Tibial nerve (tissue), 4 donors: ENCODE measurements around the gene CDK5RAP3. TPM values are rescaled to one million over a fixed set of nuclear protein-coding genes. Genes with fewer than 3 reads are reported as not detected.
A peak's percentile ranks its signal among the peaks of the same experiment; 100 is the strongest.

ENCODE experiments used
- DNase-seq, 2 donors: peaks; one replicate each; pipeline ENCODE4 v3.0.0-alpha.2; 2019; ENCODE audit warnings: low spot score in 2 of 2
- H3K27ac ChIP-seq, 4 donors: fragments of 200-600 bp; sonication (generic) in 3 of 4; one replicate each; pipeline ENCODE4 v1.5.1; 2017 to 2019; ENCODE audit warnings: mild to moderate bottlenecking in 1 of 4
- H3K27me3 ChIP-seq, 2 donors: fragments of 200-600 bp; sonication (generic) in 1 of 2; one replicate each; pipeline versions ENCODE4 v1.5.1 to v1.6.0; 2017 to 2019
- H3K36me3 ChIP-seq, 3 donors: fragments of 200-600 bp; sonication (generic); one replicate each; pipeline ENCODE4 v1.5.1; 2018 to 2019
- H3K4me1 ChIP-seq, 4 donors: fragments of 200-600 bp; sonication (generic) in 3 of 4; one replicate each; pipeline ENCODE4 v1.5.1; 2017 to 2019
- H3K4me3 ChIP-seq, 4 donors: fragments of 200-600 bp; sonication (generic) in 3 of 4; one replicate each; pipeline ENCODE4 v1.5.1; 2017 to 2019; ENCODE audit warnings: mild to moderate bottlenecking in 1 of 4, moderate library complexity in 1 of 4
- H3K9me3 ChIP-seq, 4 donors: fragments of 200-600 bp; sonication (generic) in 3 of 4; one replicate each; pipeline ENCODE4 v1.5.1; 2017 to 2019
- EP300 ChIP-seq, 2 donors: sonication (generic); formaldehyde crosslinking; IDR thresholded peaks; one replicate each; pipeline ENCODE4 v1.6.1; 2017; ENCODE audit warnings: antibody characterized with exemption in 2 of 2, mild to moderate bottlenecking in 1 of 2
- POLR2A ChIP-seq, 2 donors: fragments of 450-650 bp; IDR thresholded peaks; one replicate each; pipeline ENCODE4 v1.6.1; 2017; ENCODE audit warnings: antibody characterized with exemption in 2 of 2, mild to moderate bottlenecking in 2 of 2, moderate library complexity in 2 of 2
- WGBS, 2 donors: methylation state at CpG; one replicate each; pipeline ENCODE4 v1.1.5; 2018; 5-methylcytosine and 5-hydroxymethylcytosine counted together
- total RNA-seq, 4 donors: library from RNA; depleted of rRNA; stranded (reverse); fragments of >200 nt; gene quantifications; one replicate each; pipeline ENCODE4 v1.1.0, GENCODE V29; 2016
- TF ChIP-seq, protein P1 (sequence below), 5 experiments: fragments of 200-600 bp in 3 of 5; fragments of 450-650 bp in 2 of 5; sonication (generic) in 3 of 5; IDR thresholded peaks; one replicate each; pipeline ENCODE4 v1.5.1; 2016 to 2019; ENCODE audit warnings: antibody characterized with exemption in 5 of 5, mild to moderate bottlenecking in 3 of 5, moderate library complexity in 2 of 5

The CDK5RAP3 gene
- total RNA-seq, 4 donors from 2014 or later, result 163 to 310 (median 200) TPM

DNA sequence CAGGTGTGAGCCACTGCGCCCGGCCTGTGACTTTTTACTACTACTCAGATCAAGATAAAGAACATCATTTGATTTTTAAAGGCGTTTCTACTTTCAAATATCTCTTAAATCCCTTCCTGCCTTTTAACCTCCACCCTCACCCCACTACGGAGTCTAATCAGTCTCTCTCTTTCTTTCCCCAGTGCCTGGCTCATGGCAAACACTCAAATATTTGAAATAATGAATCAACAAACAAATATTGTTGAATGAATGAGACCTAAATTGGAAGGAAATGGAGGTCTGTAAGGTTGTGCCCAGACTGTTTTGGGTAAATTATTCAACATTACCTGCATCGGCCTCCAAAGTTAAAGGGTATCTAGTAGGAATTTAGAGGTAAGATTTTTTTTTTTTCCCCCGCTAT is 52.0 kb downstream of the CDK5RAP3 start:
- Histone ChIP-seq H3K4me1 (peaks cover 7 to 46% (median 34%) of the 10 kb centered on the region in 4 donors), H3K27me3 (no peaks in the 10 kb centered on the region), H3K9me3 (no peaks in the 10 kb centered on the region), H3K4me3 (peak overlapping the region in 3 of 4 donors; percentile 38 to 57 (median 56)), H3K36me3 (no peaks in the 10 kb centered on the region), H3K27ac (peak overlapping the region in 3 of 4 donors; percentile 90 to 95 (median 93))
- TF ChIP-seq, protein P1, sequence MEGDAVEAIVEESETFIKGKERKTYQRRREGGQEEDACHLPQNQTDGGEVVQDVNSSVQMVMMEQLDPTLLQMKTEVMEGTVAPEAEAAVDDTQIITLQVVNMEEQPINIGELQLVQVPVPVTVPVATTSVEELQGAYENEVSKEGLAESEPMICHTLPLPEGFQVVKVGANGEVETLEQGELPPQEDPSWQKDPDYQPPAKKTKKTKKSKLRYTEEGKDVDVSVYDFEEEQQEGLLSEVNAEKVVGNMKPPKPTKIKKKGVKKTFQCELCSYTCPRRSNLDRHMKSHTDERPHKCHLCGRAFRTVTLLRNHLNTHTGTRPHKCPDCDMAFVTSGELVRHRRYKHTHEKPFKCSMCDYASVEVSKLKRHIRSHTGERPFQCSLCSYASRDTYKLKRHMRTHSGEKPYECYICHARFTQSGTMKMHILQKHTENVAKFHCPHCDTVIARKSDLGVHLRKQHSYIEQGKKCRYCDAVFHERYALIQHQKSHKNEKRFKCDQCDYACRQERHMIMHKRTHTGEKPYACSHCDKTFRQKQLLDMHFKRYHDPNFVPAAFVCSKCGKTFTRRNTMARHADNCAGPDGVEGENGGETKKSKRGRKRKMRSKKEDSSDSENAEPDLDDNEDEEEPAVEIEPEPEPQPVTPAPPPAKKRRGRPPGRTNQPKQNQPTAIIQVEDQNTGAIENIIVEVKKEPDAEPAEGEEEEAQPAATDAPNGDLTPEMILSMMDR (IDR thresholded peaks at IDR 0.05), result no peak
- TF ChIP-seq POLR2A (IDR thresholded peaks at IDR 0.05) (no peak), EP300 (IDR thresholded peaks at IDR 0.05) (no peak)
- WGBS, 2 donors, result 42 to 57% methylated on average over 6 of the region's 6 CpGs
- no peak for DNase-seq

DNA sequence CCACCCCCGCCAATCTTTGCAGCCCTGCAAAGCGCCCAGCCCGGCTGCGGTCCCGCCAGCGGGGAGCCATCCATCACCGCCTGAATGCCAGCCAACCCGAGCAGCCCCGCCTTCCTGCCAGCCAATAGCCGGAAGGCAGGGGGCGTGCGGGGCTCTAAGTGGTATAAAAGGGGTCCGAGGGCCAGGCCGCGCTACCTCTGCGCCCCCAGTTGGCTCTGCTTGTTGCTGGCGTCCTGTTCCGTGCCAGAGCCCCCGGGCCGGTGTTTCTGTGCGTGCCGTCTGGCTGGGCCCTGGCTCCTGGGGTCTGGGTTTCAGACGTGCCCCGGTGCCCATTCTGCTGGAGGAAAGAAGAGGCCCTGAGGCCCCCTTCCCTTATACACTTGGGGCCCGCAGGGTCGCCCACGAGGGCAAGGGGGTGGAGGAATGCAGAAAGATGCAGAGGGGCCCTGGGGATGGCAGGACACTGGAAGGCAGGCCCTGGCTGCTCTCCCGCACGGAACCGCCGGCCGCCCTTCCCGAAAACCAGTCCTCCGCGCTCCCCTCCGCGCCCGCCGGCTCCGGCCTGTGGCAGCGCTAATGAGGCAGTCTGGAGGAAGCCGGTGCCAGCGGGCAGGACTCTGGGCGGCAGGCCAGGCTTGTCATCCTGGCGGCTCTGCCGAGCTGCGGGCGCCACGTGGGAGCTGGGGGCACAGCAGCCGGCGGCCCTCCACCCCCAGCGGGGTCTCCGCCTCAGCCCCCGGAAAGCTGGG is 52.7 kb downstream of the CDK5RAP3 start:
- Histone ChIP-seq H3K9me3 (no peaks in the 10 kb centered on the region), H3K4me1 (peaks cover 7 to 46% (median 34%) of the 10 kb centered on the region in 4 donors), H3K27ac (peak overlapping the region; percentile 78 to 95 (median 92)), H3K4me3 (peak overlapping the region; percentile 38 to 58 (median 56)), H3K36me3 (no peaks in the 10 kb centered on the region), H3K27me3 (no peaks in the 10 kb centered on the region)
- peak; percentile 64 to 72 for DNase-seq
- TF ChIP-seq EP300 (IDR thresholded peaks at IDR 0.05) (peak in 1 of 2 donors; percentile 49), POLR2A (IDR thresholded peaks at IDR 0.05) (peak; percentile 36 to 37)
- TF ChIP-seq, protein P1 (IDR thresholded peaks at IDR 0.05), result peak; percentile 15 to 61 (median 38)
- 2 to 8% methylated on average over 27 to 30 of the region's 54 CpGs for WGBS, 2 donors

DNA sequence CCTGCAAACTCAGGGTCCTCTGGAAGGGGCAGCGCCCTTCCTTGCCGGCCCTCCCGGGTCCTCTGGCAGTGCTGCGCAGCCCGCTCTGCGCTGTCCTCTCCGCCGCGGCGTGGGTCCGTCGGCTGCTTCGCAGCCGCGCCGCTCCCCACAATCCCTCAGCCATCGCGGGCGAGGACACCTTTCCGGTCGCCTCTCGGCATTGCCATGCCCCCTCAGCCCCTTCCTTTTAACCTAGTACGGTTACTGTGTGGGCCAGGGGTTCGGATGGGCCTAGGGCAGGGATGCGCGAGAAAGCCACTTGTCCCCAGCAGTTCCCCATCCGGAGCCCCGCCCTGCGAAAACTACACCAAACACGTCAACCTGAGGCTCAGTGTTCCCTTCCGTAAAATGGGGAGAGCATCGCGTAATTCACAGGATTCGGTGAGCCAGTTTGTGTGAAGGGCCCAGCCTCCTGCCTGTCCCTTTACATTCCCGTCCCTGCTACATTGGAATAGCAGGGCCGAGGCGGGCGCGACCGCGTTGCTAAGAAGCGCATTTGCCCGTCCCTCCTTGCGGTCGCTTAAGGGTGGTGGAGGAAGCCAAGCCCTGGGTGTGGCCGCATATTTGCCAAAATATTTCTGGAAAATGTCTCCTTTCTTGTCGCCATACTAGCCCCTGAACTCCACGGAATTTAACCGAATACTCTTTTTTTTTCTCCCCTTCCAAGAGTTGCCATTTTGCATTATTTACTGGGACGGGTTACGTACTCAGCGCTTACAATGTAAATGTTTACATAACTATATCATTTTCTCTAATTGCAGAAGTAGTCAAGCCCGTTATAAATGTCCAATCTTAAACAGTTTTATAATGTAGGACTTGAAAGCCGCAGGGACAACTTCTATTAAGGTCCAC is 53.5 kb downstream of the CDK5RAP3 start:
- peak in 1 of 2 donors; percentile 33 for DNase-seq
- H3K4me3 ChIP-seq, result peak overlapping the region; percentile 38 to 58 (median 56)
- H3K4me1 ChIP-seq, result peaks cover 7 to 46% (median 34%) of the 10 kb centered on the region in 4 donors
- peak overlapping the region; percentile 78 to 95 (median 92) for H3K27ac ChIP-seq
- H3K36me3 ChIP-seq, result no peaks in the 10 kb centered on the region
- no peaks in the 10 kb centered on the region for H3K27me3 ChIP-seq
- TF ChIP-seq EP300 (IDR thresholded peaks at IDR 0.05), result no peak
- no peak for TF ChIP-seq POLR2A (IDR thresholded peaks at IDR 0.05)
- TF ChIP-seq, protein P1 (IDR thresholded peaks at IDR 0.05), result no peak
- H3K9me3 ChIP-seq, result no peaks in the 10 kb centered on the region
- 1 to 2% methylated on average over 35 to 51 of the region's 54 CpGs for WGBS, 2 donors

DNA sequence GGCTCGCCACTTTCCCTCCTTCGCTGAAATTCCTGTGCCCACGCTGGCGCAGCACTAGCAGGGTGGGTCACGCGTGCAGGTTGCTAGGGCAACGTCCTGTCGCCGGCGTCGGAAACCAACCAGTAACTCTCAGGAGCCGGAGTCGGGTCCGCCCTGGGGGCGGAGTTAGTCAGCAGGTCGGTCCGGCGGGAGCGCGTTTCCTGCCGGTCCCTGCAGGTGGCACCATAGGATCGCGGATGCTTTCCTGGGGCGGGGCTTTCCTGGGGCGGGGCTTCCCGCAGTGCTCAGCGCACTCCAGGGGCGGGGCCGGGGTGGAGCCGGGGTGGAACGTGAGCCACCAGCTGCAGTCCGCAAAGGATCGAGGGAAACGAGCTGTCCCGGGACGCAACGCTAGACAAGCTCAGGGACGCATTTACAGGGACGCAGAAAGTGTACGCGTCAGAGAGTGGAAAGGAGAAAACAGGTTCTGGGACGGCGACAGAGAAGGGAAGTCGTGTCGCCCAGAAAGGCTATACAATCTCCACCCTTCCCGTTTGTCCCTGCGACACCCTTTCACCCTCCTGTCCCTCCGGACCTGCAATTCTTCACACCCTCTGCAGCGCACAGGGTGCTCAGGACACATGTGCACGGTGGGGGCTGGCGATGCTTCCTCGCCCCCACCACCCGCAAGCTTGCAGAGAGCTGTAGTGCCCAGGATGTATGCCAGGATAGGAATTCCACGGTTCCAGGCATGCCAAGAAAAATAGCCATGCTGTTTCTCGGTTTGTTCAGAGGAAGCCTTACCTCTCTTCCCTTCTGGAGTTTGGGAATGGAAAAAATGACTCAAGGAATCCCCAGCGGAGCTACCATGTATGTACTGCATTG is 54.4 kb downstream of the CDK5RAP3 start:
- WGBS, 2 donors, result 1% methylated on average over 45 to 53 of the region's 56 CpGs
- DNase-seq, result peak; percentile 95 to 97
- peak in 1 of 2 donors; percentile 55 for TF ChIP-seq POLR2A (IDR thresholded peaks at IDR 0.05)
- TF ChIP-seq, protein P1 (IDR thresholded peaks at IDR 0.05), result peak; percentile 87 to 98 (median 91)
- TF ChIP-seq EP300 (IDR thresholded peaks at IDR 0.05), result peak in 1 of 2 donors; percentile 84
- Histone ChIP-seq H3K4me1 (peaks cover 7 to 47% (median 34%) of the 10 kb centered on the region in 4 donors), H3K9me3 (no peaks in the 10 kb centered on the region), H3K27ac (peak overlapping the region; percentile 78 to 95 (median 92)), H3K4me3 (peak overlapping the region; percentile 38 to 58 (median 56)), H3K27me3 (no peaks in the 10 kb centered on the region), H3K36me3 (no peaks in the 10 kb centered on the region)
